Ishikawa (cell line): Measurements from ENCODE around the gene NEK3.

Source experiments
- CEBPB ChIP-seq: IDR thresholded peaks from 2 replicates; pipeline ENCODE4 v1.6.1; 2012
- CREB1 ChIP-seq: IDR thresholded peaks from 2 replicates; pipeline ENCODE4 v1.6.1; 2012; ENCODE audit warnings: low read depth
- EGR1 ChIP-seq: IDR thresholded peaks from 2 replicates; pipeline ENCODE4 v1.6.1; 2012
- EP300 ChIP-seq: IDR thresholded peaks from 2 replicates; pipeline ENCODE4 v1.6.1; 2012; ENCODE audit warnings: borderline replicate concordance
- FOXM1 ChIP-seq: IDR thresholded peaks from 2 replicates; pipeline ENCODE4 v1.6.1; 2012; ENCODE audit warnings: low read depth, borderline replicate concordance
- NFIC ChIP-seq: IDR thresholded peaks from 2 replicates; pipeline ENCODE4 v1.6.1; 2012
- RAD21 ChIP-seq: IDR thresholded peaks from 2 replicates; pipeline ENCODE4 v1.6.1; 2012; ENCODE audit warnings: low read depth
- TAF1 ChIP-seq: IDR thresholded peaks from 2 replicates; pipeline ENCODE4 v1.6.1; 2012; ENCODE audit warnings: low read depth, mild to moderate bottlenecking
- TCF12 ChIP-seq: IDR thresholded peaks from 2 replicates; pipeline ENCODE4 v1.6.1; 2012; ENCODE audit warnings: low read depth
- TEAD4 ChIP-seq: IDR thresholded peaks from 2 replicates; pipeline ENCODE4 v1.6.1; 2012
- YY1 ChIP-seq: IDR thresholded peaks from 2 replicates; pipeline ENCODE4 v1.6.1; 2012; ENCODE audit warnings: low read depth
- ZBTB7A ChIP-seq: IDR thresholded peaks from 2 replicates; pipeline ENCODE4 v1.6.1; 2012; ENCODE audit warnings: low read depth
- TF ChIP-seq, protein P1 (sequence below): IDR thresholded peaks from 2 replicates; pipeline ENCODE4 v1.6.1; 2012
- TF ChIP-seq, protein P2 (sequence below): IDR thresholded peaks from 2 replicates; pipeline ENCODE4 v1.6.1; 2012
- TF ChIP-seq, protein P3 (sequence below): IDR thresholded peaks from 2 replicates; pipeline ENCODE4 v1.6.1; 2012; ENCODE audit warnings: low read depth, mild to moderate bottlenecking

NEK3 gene

DNA sequence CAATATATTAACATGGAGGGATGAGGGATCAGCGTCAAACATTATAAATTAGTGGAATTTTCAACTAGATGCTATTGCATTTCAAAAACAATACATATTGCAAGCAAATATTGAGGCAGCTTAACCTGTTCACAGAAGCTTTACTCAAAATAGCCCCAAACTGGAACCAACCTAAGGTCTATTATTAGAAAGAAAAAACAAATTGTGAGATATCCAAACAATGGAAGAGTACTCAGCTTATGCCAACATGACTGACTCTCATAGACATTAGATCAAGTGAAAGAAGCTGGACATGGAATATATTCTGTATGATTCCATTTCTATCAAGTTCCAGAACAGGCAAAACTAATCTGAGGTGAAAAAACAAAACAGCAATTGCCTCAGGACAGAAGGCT lies 27.6 kb upstream of the NEK3 start:
- no peak for TF ChIP-seq TCF12
- no peak for TF ChIP-seq CREB1
- TF ChIP-seq TAF1 = no peak
- TF ChIP-seq, protein P1, sequence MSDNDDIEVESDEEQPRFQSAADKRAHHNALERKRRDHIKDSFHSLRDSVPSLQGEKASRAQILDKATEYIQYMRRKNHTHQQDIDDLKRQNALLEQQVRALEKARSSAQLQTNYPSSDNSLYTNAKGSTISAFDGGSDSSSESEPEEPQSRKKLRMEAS = no peak
- TF ChIP-seq, protein P2, sequence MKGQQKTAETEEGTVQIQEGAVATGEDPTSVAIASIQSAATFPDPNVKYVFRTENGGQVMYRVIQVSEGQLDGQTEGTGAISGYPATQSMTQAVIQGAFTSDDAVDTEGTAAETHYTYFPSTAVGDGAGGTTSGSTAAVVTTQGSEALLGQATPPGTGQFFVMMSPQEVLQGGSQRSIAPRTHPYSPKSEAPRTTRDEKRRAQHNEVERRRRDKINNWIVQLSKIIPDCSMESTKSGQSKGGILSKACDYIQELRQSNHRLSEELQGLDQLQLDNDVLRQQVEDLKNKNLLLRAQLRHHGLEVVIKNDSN = no peak
- TF ChIP-seq, protein P3, sequence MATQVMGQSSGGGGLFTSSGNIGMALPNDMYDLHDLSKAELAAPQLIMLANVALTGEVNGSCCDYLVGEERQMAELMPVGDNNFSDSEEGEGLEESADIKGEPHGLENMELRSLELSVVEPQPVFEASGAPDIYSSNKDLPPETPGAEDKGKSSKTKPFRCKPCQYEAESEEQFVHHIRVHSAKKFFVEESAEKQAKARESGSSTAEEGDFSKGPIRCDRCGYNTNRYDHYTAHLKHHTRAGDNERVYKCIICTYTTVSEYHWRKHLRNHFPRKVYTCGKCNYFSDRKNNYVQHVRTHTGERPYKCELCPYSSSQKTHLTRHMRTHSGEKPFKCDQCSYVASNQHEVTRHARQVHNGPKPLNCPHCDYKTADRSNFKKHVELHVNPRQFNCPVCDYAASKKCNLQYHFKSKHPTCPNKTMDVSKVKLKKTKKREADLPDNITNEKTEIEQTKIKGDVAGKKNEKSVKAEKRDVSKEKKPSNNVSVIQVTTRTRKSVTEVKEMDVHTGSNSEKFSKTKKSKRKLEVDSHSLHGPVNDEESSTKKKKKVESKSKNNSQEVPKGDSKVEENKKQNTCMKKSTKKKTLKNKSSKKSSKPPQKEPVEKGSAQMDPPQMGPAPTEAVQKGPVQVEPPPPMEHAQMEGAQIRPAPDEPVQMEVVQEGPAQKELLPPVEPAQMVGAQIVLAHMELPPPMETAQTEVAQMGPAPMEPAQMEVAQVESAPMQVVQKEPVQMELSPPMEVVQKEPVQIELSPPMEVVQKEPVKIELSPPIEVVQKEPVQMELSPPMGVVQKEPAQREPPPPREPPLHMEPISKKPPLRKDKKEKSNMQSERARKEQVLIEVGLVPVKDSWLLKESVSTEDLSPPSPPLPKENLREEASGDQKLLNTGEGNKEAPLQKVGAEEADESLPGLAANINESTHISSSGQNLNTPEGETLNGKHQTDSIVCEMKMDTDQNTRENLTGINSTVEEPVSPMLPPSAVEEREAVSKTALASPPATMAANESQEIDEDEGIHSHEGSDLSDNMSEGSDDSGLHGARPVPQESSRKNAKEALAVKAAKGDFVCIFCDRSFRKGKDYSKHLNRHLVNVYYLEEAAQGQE = no peak
- TF ChIP-seq CEBPB = no peak
- TF ChIP-seq FOXM1 = no peak
- TF ChIP-seq EGR1 = no peak
- TF ChIP-seq YY1 = no peak
- no peak for TF ChIP-seq ZBTB7A
- TF ChIP-seq EP300 = no peak
- TF ChIP-seq TEAD4 = no peak
- no peak for TF ChIP-seq NFIC
- TF ChIP-seq RAD21 = no peak

DNA sequence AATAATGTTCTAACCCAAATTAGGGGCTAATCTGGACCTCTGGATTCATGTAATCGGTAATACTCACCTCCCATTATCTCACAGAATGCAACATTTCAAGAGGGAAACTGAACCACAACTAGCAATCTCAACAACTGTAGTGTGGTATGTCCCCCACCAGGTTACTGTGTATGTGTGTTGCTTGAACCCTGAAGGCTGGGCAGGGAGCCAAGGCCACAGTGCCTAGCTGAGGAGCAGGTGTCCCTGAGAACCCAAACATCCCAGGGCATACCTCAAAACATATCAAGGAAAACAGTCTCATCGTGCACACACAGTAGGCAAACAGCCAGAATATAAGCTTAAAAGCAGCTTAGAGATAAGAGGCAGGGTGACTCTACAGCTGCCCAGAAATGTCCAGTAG lies 20.5 kb upstream of the NEK3 start:
- TF ChIP-seq TCF12 (no peak), EGR1 (no peak), ZBTB7A (no peak), TEAD4 (no peak)

DNA sequence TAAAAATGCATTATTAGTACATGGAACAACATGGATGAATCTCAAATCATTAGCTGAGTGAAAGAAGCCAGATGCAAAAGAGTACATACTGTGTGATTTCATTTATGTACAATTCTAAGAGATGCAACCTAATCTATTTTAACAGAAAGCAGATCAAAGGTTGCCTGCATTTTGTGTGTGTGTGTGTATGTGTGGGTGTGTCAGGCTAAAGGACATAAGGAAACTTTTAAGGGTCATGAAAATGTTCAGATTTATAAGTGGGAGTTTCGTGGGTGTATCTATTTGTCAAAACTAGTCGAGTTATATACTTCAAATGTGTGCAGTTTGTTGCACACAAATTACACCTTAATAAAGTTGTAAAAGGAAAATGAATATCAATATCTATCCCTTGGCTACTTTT lies 17.9 kb upstream of the NEK3 start:
- TF ChIP-seq TCF12 = no peak
- TF ChIP-seq RAD21 = no peak
- no peak for TF ChIP-seq TAF1
- TF ChIP-seq, protein P3 = no peak

DNA sequence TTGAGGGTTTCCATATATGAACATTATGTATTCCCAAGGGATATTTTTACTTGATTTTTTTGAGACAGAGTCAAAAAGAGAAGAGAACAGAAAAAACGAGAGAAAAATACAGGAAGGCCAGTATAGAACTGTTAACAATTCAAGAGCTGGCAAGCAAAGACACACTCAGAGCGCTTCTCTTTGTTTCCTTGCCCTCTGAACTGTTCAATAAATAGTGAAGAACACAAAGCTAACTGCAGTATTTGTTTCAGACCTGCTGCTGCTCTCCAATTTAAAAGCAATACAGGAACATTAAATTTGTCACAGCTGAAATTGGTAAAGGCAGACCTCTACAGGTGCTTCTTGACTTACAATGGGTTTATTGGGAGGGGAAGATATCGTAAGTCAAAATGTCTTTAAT lies 14.0 kb upstream of the NEK3 start:
- TF ChIP-seq FOXM1 (no peak), EGR1 (no peak), CEBPB (no peak), YY1 (no peak), NFIC (no peak)
- TF ChIP-seq, protein P3 = no peak
- TF ChIP-seq, protein P2 = no peak

DNA sequence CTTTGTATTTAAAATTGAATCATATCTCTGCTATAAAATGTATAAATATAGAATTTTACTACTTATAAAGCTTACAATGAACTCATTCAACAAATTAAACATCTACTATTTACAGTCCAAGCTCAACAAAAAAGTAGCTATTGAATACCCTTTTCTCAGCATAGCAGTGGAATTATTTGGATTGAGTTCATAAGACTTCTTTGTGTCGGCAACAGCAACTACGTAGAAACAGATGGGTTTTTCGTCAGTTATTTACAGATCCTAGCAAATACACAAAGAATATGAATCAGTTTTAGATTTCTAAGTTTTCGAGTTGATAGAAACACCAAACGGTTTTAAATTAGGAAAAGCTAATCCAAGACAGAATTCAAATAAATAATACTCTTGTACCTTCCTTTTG lies 10.4 kb upstream of the NEK3 start:
- TF ChIP-seq, protein P1 = no peak
- TF ChIP-seq EGR1 (no peak), EP300 (no peak), NFIC (no peak), FOXM1 (no peak), TEAD4 (no peak), CEBPB (no peak), RAD21 (no peak), TAF1 (no peak), CREB1 (no peak), TCF12 (no peak), YY1 (no peak), ZBTB7A (no peak)
- TF ChIP-seq, protein P3 = no peak
- TF ChIP-seq, protein P2 = no peak
